Medulla oblongata (tissue), 1 donor: ENCODE measurements around the gene CTH.
A peak's percentile ranks its signal among the peaks of the same experiment; 100 is the strongest.
"Not testable (repeated sequence)": the region's sequence is repeated elsewhere in the genome, so short reads cannot be mapped to it uniquely, and the experiment has no call there.

Source experiments
- DNase-seq: peaks from one replicate; pipeline ENCODE4 v3.0.0-alpha.2; 2015; ENCODE audit errors: extremely low spot score

Gene CTH

DNA sequence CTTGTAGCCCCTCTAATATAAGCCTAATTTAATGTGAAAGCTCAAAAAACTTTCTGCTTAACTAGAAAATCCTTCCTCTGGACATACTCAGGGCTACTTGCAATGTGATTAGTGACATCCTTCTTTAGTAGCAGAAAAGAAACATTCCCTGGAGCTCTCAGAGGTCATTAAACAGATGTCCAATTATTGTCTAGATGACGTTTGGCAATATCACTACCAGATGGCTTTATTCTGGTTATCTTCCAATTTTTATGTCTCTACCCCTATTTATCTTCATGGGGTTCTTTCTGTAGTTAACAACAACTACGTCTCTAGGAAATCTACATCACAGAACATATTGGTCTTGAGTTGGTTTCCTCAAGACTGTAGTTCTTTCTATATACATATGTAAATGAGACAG is 44.2 kb downstream of the CTH start:
- no peak for DNase-seq

DNA sequence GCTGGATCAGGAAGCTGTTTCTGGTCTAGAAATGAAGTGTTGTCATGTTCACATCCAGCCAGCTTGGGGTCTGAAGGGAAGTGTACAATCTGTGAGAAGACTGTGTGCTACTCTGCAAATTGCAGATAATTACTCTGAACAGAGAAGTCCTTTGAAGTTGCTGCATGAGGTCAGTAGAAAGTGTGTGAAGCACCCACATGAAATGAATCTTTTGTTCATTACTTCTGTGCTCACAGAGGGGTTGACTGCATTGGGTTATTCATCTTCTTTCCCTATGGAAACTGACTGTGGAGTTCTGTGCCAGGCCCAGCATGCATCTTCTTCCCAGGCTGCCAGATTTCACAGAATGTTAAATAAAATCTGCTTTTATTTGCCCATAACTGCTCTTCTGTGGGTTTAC is 47.1 kb downstream of the CTH start:
- DNase-seq, result peak; percentile 81

DNA sequence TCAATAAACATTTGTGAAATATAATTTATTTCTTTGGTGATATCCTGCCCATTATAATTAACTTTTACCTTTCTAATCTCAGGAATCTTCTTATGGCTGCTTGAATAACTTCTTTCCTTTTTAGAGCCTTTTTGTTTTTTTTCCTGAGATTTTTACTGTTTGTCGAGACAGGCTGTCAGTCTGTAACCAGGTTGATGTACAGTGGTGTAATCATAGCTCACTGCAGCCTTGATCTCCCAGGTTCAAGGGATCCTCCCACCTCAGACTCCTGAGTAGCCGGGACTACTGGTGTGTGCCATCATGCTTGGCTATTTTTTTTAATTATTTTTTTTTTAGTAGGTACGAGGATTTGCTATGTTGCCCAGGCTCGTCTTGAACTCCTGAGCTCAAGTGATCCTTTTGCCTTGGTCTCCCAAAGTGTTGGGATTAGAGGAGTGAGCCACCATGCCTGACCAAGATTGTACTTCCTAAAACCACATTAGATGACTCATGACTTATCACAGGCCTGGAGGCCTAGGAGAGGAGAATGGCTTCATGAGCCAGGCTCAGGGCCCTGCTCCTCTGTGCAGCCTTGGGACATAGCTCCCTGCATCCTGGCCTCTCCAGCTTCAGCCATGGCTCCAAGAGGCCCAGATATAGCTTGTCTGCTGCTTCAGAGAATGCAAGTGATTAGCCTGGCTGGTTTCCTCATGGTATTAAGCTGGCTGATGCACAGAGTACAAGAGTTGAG is 48.6 kb downstream of the CTH start:
- no peak for DNase-seq

DNA sequence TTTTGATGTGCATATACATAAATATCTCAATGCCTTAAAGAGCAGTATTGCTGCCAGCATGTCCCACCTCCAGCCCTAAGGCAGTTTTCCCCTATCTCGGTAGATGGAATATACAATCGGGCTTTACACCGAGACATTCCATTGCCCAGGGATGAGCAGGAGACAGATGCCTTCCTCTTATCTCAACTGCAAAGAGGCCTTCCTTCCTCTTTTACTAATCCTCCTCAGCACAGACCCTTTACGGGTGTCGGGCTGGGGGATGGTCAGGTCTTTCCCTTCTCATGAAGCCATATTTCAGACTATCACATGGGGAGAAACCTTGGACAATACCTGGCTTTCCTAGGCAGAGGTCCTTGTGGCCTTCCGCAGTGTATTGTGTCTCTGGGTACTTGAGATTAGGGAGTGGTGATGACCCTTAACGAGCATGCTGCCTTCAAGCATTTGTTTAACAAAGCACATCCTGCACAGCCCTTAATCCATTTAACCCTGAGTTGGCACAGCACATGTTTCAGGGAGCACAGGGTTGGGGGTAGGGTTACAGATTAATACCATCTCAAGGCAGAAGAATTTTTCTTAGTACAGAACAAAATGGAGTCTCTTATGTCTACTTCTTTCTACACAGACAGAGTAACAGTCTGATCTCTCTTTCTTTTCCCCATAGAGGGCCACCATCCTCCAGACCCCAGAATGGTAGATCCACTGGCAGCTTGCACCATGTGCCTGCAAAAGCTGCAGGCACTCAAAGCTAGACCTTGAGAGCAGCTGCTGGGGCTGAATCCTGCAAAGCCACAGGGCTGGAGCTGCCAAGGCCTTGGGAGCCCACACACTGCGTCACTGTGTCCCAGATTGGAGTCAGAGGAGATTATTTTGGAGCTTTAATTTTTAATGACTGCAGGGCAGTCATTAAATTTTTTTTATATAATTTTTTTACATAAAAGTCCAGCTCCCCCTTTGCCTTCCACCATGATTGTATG is 50.0 kb downstream of the CTH start:
- DNase-seq, result not testable (repeated sequence)

DNA sequence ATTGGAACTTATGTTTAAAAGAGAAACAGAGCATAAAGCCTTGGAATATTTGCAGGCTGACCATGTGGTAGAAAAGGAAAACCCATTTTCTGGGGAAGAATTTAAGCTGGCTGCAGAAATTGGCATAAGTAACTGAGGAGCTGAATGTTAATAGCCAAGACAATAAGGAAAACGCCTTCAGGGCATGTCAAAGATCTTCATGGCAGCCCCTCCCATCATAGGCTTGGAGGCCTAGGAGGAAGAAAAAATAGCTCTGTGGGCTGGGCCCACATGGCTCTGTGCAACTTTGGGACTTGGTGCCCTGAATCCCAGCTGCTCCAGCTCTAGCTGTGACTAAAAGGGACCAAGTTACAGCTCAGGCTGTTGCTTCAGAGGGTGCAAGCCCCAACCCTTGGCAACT is 51.5 kb downstream of the CTH start:
- no peak for DNase-seq

DNA sequence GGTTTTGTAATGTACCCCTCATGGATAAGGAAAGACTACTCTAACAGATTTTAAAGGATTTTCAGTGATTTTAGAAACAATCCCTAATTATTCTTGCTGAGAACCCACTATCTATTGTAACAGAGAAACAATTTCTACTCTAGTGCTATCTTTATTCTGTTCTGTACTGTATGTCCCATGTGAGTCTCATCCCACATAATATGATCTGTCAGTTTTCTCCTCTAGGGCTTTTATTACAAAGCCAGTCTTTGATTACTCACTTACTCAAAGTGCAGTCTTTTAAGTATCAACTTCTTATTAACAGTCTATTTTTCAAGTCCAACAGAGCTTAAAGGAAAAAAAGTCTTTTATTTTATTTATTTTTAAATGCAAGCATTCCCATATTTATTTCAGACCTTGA is 54.8 kb downstream of the CTH start:
- DNase-seq, result no peak

DNA sequence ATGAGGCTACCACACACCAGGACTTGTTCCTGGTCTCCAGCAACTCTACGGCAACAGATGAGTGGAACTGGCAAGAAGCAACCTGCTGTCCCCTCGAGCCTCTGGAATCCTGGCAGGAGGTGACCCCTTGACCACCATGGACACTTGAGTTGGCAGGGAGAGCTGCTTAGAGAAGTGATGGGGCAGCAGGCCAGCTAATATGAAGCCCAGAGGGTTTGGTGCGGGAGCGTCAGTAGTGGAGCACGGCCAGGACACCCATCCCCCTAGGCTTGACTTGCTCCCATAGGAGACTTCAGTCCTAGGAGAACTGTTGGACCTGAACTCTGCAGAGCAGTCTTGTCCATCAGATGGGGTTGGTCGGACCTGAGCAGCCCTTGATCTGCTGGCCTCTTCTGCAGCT is 56.5 kb downstream of the CTH start:
- DNase-seq, result no peak

DNA sequence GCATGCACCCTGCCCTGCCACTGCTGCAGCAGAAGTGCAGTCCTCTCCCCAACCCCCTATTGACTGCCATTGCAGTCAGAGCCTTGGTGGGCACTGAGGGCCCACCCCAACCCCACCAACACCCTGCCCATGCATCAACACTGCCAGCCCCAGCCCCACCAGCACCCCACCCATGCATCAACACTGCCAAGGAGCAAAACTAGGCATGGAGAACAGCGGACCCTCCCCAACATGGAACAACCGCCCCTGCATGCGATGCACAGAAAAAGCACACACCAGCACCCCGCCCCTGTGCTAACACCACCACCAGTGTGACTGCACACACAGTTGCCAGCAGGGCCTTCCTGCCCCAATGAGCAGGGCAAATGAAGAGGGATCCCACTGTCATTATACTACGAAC is 57.1 kb downstream of the CTH start:
- no peak for DNase-seq

DNA sequence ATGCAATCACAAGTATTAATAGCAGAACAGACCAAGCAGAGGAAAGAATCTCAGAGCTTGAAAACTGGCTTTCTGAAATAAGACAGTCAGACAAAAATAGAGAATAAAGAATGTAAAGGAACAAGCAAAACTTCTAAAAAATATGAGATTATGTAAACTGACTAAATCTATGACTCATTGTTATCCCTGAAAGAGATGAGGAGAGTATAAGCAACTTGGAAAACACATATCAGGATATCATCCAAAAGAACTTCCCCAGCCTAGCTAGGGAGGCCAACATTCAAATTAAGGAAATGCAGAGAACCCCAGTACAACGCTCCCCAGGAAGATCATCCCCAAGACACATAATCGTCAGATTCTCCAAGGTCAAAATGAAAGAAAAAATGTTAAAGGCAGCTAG is 58.1 kb downstream of the CTH start:
- not testable (repeated sequence) for DNase-seq

DNA sequence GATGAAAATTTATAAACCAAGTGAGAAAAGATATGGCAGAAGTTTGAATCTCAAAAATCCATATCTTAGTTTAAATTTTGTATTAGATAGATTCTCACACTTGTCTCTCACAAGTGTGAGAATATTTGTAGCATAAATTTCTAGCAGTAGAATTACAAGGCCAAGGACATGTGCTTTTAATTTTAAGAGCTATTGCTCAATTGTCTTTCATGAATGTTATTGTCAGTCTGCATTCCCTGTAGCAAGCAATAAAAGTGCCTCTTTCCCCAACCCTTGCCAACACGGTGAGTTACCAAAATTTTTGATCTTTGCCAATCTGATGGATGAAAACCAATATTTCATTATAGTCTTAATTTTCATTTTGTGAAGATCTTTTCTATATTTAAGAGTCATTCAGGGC is 64.0 kb downstream of the CTH start:
- no peak for DNase-seq

DNA sequence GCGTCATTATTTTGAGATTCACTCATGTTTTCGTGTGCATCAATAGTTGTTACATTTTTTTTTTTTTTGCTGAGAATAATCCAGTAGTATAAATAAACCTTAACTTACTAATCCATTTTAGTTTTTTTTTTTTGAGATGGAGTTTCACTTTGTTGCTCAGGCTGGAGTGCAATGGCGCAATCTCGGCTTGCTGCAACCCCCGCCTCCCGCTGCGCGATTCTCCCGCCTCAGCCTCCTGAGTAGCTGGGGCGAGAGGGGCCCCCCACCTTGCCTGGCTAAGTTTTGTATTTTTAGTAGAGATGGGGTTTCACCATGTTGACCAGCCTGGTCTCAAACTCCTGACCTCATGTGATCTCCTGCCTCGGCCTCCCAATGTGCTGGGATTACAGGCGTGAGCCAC is 66.0 kb downstream of the CTH start:
- DNase-seq, result no peak

DNA sequence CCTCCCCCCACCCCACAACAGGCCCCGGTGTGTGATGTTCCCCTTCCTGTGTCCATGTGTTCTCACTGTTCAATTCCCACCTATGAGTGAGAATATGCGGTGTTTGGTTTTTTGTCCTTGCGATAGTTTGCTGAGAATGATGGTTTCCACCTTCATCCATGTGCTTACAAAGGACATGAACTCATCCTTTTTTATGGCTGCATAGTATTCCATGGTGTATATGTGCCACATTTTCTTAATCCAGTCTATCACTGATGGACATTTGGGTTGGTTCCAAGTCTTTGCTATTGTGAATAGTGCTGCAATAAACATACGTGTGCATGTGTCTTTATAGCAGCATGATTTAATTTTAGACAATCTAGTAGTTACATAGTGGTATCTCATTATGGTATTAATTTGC is 66.8 kb downstream of the CTH start:
- DNase-seq, result not testable (repeated sequence)

DNA sequence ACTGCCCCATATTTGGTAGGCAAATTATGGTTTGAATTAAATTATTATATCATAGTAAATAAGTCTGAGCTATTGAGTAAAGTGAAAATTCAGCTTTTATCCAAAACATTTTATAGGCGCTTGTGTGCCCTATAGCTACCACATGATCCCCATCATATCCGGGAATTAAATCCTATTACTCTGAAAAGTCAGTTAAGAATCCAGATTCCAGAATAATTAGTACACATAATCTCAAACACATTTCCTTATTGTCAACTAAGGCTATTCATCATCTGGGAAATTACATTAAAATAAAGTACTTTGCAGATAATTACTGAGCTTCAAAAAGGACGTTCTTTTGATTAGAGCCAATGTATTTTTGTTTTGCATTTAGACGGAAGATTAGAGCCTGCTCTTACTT is 72.3 kb downstream of the CTH start:
- DNase-seq, result no peak

DNA sequence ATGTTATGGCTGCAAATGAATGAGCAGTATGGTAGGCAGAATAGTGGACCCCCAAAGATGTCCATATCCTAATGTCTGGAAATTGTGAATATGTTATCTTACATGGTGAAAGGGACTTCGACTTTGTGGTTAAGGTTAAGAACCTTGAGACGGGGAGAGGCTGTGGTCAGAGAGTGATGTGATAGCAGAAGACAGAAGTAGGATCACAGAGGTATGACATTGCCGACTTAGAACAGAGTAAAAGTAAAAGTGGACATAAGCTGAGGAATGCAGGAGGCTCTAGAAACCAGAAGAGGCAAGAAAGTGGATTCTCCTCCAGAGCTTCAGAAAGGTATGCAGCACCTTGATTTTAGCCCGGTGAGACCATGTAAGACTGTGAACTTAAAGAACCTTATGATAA is 74.6 kb downstream of the CTH start:
- DNase-seq, result no peak

DNA sequence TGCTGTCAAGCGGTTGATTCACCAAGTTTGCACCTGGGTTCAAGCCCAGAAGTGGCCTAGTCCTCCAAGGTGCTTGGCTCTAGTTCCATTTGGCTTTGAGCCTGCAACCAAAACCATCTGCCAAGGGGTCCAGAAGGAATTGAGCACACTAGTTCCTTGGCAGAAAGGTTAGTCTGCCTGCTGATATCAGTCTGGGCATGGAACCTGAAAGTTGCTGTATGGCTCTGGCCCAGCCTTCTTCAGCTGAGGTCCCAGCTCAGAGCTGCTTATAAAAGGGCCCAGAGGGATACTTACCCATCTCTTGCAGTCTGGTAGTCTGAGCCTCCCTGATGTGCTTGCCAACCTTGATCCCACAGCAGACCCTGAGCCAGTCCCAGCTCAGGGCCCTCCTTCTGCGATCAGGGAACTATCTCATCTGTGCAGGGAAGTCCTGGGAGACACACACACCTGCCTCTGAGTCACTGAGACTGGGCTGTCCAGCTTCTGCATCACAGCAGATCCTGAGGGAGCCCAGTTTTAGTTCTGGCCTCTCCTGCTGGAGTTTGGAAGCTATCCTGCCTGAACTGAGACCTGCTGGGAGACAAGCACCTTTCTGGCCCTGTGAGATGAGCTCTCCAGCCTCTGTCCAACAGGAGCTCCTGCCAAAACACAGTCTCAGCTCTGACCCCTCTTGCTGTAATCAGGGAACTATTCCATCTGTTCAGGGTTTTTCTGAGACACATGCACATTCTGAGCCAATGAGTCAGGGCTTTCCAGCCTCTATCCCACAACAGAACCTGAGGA is 75.8 kb downstream of the CTH start:
- DNase-seq, result no peak

DNA sequence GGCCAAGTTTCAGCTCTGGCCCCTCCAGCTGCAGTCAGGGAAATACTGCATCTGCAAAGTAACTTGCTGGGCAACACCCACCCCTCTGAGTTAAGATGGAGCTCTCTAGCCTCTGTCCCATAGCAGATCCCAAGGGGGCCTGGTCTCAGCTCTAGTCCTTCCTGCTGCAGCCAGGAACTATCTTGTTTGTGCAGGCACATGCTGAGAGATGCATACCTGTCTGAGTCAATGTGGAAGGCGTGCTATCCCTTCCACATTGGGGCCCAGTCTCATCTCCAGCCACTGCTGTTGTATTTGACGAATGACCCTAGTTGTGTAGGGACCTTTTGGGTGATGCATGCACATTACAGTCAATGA is 76.4 kb downstream of the CTH start:
- DNase-seq, result no peak

DNA sequence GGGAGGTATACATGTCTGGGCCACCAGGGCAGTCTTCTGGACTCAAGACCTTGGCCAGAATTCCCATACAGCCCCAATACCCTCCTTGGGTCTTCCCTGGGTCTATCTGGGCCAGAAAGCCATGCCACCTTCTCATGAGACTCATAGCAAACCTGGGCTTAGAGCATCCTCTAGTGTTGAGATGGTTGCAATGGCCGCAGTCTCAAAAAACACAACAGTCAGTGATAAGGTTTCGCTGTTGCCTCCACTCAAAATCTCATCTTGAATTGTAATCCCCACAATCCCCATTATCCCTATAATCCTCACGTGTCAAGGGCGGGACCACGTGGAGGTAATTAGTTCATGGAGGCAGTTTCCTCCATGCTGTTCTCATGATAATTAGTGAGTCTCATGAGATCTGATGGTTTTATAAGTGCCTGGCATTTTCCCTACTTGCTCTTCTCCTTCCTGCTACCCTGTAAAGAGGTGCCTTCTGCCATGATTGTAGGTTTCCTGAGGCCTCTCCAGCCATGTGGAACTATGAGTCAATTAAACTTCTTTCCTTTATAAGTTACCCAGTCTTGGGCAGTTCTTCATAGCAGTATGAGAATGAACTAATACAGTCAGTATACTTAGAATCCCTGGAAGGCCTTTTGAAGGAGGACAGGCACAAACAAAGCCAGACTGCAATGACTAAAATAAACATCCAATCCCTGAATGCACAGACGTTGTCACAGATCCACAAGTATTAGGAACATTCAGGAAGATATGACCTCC is 77.0 kb downstream of the CTH start:
- DNase-seq, result peak; percentile 70
